Mucosa of descending colon (tissue), 3 donors: ENCODE data around the gene RGS2. TPM values are rescaled to one million over a fixed set of nuclear protein-coding genes. Genes with fewer than 3 reads are reported as not detected.

Experiments used
- ATAC-seq: fragments of 200-7000 bp; cut with Tn5 transposase; one replicate; pipeline ENCODE4 v1.9.1; 2020; ENCODE audit warnings: mild to moderate bottlenecking, moderate library complexity
- DNase-seq, 3 donors: peaks; one replicate each; pipeline ENCODE4 v3.0.0-alpha.2; 2020
- H3K36me3 ChIP-seq: fragments of 200-600 bp; one replicate; pipeline ENCODE4 v1.8.0; 2021; ENCODE audit warnings: low read depth, mild to moderate bottlenecking
- H3K4me1 ChIP-seq: fragments of 200-600 bp; one replicate; pipeline ENCODE4 v1.8.0; 2021; ENCODE audit warnings: low read depth, mild to moderate bottlenecking
- H3K4me3 ChIP-seq: fragments of 200-600 bp; one replicate; pipeline ENCODE4 v1.8.0; 2021; ENCODE audit warnings: mild to moderate bottlenecking
- H3K9me3 ChIP-seq: fragments of 200-600 bp; one replicate; pipeline ENCODE4 v1.8.0; 2021; ENCODE audit warnings: mild to moderate bottlenecking
- intact Hi-C, 2 donors: fragments of 100-400 bp; cut with DNase I in 1 of 2; cut with micrococcal nuclease in 1 of 2; formaldehyde crosslinking; loops; one replicate each; pipeline versions ENCODE4 v1.11.0 to v1.11.1; 2022; cut with DNase I, micrococcal nuclease
- total RNA-seq, 3 donors: library from RNA; stranded (reverse); fragmentation: NEBNext Ultra II Directional in 2 of 3; extraction: Animal tissue kit (Norgen Biotek cat#: 25700) in 2 of 3; gene quantifications; one replicate each; pipeline versions ENCODE4 v1.2.1 to v1.2.4, GENCODE V29; 2021 to 2023
- TF ChIP-seq, protein P1 (sequence below): fragments of 200-600 bp; IDR thresholded peaks from one replicate; pipeline ENCODE4 v1.8.0; 2022; ENCODE audit warnings: antibody characterized with exemption, mild to moderate bottlenecking
- donor health status: DM: no; HTN: no; CAD: no; lungs with moderate emphysema.
- donor health status: DM: no; HTN: no; CAD: no.
- donor health status: DM: no; HTN: yes; CAD: no.

Gene RGS2
- total RNA-seq, 3 donors from 2014 or later = 13.3 to 153 (median 35.4) TPM

DNA sequence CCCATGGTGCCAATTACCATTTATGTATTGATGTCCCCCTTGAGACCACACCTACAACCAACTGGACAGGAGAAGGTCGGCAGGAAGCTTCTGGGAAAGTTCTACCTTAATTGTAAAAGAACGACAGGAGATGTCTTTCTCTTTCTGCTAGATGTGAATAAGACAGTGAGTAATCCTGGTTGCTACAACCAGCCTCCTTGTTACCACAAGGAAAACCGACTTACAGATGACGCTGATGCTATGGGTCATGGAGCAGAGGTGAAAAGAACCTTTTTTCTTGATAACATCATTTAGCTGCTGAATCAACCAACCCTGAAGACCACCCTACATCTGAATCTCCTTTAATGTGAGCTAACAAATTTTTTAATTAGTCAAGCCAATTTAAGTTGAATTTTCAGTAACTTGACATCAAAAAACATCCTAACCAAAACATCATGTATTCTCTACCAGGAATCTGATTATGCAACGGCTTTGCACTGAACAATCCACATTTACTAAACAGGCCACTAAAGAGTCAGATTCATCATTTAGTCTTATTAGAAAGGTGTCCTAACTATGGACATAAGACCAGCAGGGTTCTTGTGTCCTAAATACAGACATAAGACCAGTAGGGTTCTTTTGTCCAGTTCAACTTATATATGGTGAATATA lies 23.0 kb downstream of the RGS2 start:
- TF ChIP-seq, protein P1, sequence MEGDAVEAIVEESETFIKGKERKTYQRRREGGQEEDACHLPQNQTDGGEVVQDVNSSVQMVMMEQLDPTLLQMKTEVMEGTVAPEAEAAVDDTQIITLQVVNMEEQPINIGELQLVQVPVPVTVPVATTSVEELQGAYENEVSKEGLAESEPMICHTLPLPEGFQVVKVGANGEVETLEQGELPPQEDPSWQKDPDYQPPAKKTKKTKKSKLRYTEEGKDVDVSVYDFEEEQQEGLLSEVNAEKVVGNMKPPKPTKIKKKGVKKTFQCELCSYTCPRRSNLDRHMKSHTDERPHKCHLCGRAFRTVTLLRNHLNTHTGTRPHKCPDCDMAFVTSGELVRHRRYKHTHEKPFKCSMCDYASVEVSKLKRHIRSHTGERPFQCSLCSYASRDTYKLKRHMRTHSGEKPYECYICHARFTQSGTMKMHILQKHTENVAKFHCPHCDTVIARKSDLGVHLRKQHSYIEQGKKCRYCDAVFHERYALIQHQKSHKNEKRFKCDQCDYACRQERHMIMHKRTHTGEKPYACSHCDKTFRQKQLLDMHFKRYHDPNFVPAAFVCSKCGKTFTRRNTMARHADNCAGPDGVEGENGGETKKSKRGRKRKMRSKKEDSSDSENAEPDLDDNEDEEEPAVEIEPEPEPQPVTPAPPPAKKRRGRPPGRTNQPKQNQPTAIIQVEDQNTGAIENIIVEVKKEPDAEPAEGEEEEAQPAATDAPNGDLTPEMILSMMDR = no peak
- ATAC-seq (no peak), DNase-seq (no peak)
- Histone ChIP-seq H3K36me3 (no peaks in the 10 kb centered on the region), H3K4me3 (no peak overlapping the region), H3K9me3 (no peaks in the 10 kb centered on the region), H3K4me1 (no peaks in the 10 kb centered on the region)
- intact Hi-C loops = no loop called here

DNA sequence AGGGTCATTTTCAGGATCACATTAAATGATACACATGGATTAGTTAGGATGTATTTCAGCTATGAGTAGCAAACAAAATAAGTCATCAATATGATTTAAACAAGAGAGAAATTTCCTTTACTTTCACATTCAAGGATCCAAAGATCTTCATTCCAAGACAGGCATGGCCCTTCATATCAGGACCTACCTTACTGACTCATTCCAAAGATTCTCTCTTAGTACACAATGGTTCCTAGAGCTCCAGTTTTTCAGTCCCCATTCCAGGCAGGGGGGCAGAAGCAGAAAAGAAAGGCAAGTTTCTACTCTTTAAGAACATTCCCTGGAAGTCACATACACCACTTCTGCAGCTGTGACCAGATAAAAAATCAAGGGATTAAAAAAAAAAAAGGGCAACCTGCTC lies 23.7 kb downstream of the RGS2 start:
- H3K4me3 ChIP-seq = no peak overlapping the region
- no peaks in the 10 kb centered on the region for H3K9me3 ChIP-seq
- H3K4me1 ChIP-seq = no peaks in the 10 kb centered on the region
- intact Hi-C loops = no loop called here
- ATAC-seq (no peak), DNase-seq (no peak)
- no peaks in the 10 kb centered on the region for H3K36me3 ChIP-seq
- TF ChIP-seq, protein P1 = no peak

DNA sequence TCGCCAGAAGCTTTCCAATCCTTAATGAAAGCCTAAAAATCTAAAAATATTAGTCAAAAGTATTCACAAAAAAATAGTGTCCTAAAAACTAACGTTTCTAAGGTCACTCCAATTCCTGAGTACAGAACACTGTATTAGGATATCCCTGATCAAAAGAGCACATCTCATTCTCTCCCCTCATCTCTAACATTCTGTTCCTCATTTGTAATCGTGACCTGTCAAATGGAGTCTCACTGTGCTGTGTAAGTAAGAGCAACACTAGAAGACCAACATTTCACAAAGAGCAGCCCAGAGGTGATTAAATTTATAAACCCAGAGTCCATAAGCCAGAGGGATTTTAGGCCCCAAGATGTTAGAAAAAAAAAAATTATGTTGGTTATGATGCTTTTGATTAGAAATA lies 26.3 kb downstream of the RGS2 start:
- Histone ChIP-seq H3K36me3 (no peaks in the 10 kb centered on the region), H3K4me1 (no peaks in the 10 kb centered on the region), H3K4me3 (no peak overlapping the region), H3K9me3 (no peaks in the 10 kb centered on the region)
- DNase-seq (no peak), ATAC-seq (no peak)
- intact Hi-C loops = no loop called here
- TF ChIP-seq, protein P1 = no peak

DNA sequence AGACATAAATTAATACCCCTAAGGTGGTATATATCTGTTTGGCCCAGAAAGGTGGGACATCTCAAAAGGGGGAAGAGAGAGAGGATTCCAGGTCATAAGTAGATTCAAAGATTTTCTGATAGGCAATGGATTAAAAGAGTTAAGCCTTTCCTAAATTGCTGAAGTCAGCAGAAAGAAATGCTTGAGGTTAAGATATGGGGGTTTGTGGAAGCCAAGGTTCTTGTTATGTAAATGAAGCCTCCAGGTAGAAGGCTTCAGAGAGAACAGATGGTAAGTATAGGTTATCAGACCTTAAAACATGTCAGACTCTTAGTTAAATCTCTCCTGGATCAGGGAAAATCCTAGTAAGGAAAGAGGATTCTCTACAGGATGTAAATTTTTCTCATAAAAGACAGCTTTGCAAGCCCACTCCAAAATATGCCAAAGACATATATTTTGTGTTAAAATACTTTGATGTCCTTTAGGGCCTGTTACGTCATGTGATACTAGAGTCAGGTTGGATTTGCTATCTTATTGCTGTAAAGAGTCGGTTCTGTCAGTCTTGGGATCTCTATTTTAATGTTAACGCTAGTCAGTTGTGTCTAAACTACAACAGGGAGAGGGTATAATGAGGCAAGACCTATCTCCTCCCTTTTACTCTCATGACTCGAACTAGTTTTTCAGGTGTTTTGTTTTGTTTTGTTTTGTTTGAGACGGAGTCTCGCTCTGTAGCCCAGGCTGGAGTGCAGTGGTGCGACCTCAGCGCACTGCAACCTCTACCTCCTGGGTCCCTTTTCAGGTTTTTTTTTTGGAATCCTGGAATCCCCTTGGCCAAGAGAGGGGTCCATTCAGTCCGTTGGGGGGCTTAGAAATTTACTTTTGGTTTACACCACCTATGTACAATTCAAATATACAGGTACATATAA lies 30.6 kb downstream of the RGS2 start:
- H3K36me3 ChIP-seq = no peaks in the 10 kb centered on the region
- TF ChIP-seq, protein P1 = no peak
- H3K4me1 ChIP-seq = no peaks in the 10 kb centered on the region
- H3K4me3 ChIP-seq = no peak overlapping the region
- intact Hi-C loops = no loop called here
- no peak for ATAC-seq
- H3K9me3 ChIP-seq = no peaks in the 10 kb centered on the region
- no peak for DNase-seq

DNA sequence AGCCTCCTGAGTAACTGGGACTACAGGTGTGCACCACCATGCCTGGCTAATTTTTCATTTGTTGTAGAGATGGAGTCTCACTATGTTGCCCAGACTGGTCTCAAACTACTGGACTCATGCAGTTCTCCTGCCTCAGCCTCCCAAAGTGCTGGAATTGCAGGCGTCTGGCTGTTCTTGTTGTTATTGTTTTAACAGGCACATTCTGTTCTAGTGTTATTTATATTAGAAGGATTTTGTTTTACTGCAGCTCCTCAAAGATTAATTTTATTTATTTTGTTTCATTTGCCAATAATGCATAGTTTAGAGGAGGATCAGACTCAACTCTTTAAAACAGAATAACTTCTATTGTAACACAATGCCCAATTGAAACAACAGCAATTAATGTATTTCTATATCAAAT lies 35.5 kb downstream of the RGS2 start:
- DNase-seq = no peak
- intact Hi-C loops = no loop called here
- no peaks in the 10 kb centered on the region for H3K36me3 ChIP-seq
- no peak for ATAC-seq
- H3K9me3 ChIP-seq = no peaks in the 10 kb centered on the region
- TF ChIP-seq, protein P1 = no peak
- H3K4me3 ChIP-seq = no peak overlapping the region
- no peaks in the 10 kb centered on the region for H3K4me1 ChIP-seq
